ENCODE results near the gene UGT1A8.
"Not testable (repeated sequence)": the region's sequence is repeated elsewhere in the genome, so short reads cannot be mapped to it uniquely, and the experiment has no call there.

DNA sequence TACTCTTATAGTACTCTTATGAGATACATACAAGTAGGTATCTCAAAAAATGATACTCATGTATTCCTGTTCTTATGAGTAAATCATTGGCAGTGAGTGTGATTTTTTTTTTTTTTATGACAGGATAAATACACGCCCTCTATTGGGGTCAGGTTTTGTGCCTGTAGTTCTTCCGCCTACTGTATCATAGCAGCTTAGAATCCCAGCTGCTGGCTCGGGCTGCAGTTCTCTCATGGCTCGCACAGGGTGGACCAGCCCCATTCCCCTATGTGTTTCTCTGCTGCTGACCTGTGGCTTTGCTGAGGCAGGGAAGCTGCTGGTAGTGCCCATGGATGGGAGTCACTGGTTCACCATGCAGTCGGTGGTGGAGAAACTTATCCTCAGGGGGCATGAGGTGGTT is at the start of gene UGT1A8:
- TF ChIP-seq POLR2AphosphoS5 (IDR thresholded peaks at IDR 0.05; ENCODE audit: borderline replicate concordance, low read depth, low read length); EZH2 (IDR thresholded peaks at IDR 0.05); FOXP2 (optimal IDR thresholded peaks at IDR 0.05; ENCODE audit: control extremely low read depth, extremely low read length, insufficient read depth): not testable (repeated sequence)

All from SK-N-MC (cell line).